ENCODE measurements around the gene KCNH3.

DNA sequence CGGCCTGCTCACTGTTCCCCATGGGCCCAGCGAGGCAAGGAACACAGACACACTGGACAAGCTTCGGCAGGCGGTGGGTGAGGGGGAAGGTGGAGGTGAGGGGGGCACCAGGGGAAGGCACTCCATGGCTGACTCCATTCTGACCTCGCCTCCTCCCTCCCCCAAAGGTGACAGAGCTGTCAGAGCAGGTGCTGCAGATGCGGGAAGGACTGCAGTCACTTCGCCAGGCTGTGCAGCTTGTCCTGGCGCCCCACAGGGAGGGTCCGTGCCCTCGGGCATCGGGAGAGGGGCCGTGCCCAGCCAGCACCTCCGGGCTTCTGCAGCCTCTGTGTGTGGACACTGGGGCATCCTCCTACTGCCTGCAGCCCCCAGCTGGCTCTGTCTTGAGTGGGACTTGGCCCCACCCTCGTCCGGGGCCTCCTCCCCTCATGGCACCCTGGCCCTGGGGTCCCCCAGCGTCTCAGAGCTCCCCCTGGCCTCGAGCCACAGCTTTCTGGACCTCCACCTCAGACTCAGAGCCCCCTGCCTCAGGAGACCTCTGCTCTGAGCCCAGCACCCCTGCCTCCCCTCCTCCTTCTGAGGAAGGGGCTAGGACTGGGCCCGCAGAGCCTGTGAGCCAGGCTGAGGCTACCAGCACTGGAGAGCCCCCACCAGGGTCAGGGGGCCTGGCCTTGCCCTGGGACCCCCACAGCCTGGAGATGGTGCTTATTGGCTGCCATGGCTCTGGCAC, 18.5 kb downstream of the KCNH3 start:
- no peak for TF ChIP-seq FOXP2 (optimal IDR thresholded peaks at IDR 0.05; ENCODE audit: borderline replicate concordance, extremely low read depth, extremely low read length, insufficient read depth)
- TF ChIP-seq, protein P1, sequence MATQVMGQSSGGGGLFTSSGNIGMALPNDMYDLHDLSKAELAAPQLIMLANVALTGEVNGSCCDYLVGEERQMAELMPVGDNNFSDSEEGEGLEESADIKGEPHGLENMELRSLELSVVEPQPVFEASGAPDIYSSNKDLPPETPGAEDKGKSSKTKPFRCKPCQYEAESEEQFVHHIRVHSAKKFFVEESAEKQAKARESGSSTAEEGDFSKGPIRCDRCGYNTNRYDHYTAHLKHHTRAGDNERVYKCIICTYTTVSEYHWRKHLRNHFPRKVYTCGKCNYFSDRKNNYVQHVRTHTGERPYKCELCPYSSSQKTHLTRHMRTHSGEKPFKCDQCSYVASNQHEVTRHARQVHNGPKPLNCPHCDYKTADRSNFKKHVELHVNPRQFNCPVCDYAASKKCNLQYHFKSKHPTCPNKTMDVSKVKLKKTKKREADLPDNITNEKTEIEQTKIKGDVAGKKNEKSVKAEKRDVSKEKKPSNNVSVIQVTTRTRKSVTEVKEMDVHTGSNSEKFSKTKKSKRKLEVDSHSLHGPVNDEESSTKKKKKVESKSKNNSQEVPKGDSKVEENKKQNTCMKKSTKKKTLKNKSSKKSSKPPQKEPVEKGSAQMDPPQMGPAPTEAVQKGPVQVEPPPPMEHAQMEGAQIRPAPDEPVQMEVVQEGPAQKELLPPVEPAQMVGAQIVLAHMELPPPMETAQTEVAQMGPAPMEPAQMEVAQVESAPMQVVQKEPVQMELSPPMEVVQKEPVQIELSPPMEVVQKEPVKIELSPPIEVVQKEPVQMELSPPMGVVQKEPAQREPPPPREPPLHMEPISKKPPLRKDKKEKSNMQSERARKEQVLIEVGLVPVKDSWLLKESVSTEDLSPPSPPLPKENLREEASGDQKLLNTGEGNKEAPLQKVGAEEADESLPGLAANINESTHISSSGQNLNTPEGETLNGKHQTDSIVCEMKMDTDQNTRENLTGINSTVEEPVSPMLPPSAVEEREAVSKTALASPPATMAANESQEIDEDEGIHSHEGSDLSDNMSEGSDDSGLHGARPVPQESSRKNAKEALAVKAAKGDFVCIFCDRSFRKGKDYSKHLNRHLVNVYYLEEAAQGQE (IDR thresholded peaks at IDR 0.05; ENCODE audit: insufficient read depth in 1 of 2, low read depth in 2 of 2, low read length in 2 of 2) = no peak
- TF ChIP-seq POLR2AphosphoS5 (IDR thresholded peaks at IDR 0.05; ENCODE audit: low read depth, low read length) = no peak
- no peak for TF ChIP-seq SIN3A (IDR thresholded peaks at IDR 0.05; ENCODE audit: borderline replicate concordance, insufficient read depth, low read length)

All from PFSK-1 (cell line).